GM12891 (cell line): Measurements from ENCODE around the gene GNL2.
"Not testable (repeated sequence)": the region's sequence is repeated elsewhere in the genome, so short reads cannot be mapped to it uniquely, and the experiment has no call there.

ENCODE experiments used
- DNase-seq: peaks from one replicate; pipeline ENCODE4 v3.0.0; 2011; ENCODE audit warnings: low spot score; ENCODE audit not compliant: insufficient read length
- FAIRE-seq: peaks from 2 replicates; lab custom pipeline; 2011; peaks lifted over from hg19 to GRCh38; lab: Jason Lieb, UNC
- PAX5 ChIP-seq: IDR thresholded peaks from 2 replicates; pipeline ENCODE4 v1.6.1; 2011; ENCODE audit warnings: low read length, moderate library complexity, mild to moderate bottlenecking; ENCODE audit not compliant: insufficient read depth, severe bottlenecking
- POLR2A ChIP-seq: IDR thresholded peaks from 2 replicates; pipeline ENCODE4 v1.6.1; 2011; ENCODE audit warnings: low read depth, low read length, control low read depth
- POLR2AphosphoS5 ChIP-seq: IDR thresholded peaks from 2 replicates; pipeline ENCODE4 v1.6.1; 2011; ENCODE audit warnings: low read depth, low read length, control low read depth
- POU2F2 ChIP-seq: IDR thresholded peaks from 2 replicates; pipeline ENCODE4 v1.6.1; 2011; ENCODE audit warnings: low read depth, mild to moderate bottlenecking, control low read depth, low read length, moderate library complexity
- SPI1 ChIP-seq: IDR thresholded peaks from 2 replicates; pipeline ENCODE4 v1.6.1; 2011; ENCODE audit warnings: low read depth, low read length, control low read depth
- TAF1 ChIP-seq: IDR thresholded peaks from 2 replicates; pipeline ENCODE4 v1.6.1; 2011; ENCODE audit warnings: low read depth, low read length, control low read depth

GNL2 gene

DNA sequence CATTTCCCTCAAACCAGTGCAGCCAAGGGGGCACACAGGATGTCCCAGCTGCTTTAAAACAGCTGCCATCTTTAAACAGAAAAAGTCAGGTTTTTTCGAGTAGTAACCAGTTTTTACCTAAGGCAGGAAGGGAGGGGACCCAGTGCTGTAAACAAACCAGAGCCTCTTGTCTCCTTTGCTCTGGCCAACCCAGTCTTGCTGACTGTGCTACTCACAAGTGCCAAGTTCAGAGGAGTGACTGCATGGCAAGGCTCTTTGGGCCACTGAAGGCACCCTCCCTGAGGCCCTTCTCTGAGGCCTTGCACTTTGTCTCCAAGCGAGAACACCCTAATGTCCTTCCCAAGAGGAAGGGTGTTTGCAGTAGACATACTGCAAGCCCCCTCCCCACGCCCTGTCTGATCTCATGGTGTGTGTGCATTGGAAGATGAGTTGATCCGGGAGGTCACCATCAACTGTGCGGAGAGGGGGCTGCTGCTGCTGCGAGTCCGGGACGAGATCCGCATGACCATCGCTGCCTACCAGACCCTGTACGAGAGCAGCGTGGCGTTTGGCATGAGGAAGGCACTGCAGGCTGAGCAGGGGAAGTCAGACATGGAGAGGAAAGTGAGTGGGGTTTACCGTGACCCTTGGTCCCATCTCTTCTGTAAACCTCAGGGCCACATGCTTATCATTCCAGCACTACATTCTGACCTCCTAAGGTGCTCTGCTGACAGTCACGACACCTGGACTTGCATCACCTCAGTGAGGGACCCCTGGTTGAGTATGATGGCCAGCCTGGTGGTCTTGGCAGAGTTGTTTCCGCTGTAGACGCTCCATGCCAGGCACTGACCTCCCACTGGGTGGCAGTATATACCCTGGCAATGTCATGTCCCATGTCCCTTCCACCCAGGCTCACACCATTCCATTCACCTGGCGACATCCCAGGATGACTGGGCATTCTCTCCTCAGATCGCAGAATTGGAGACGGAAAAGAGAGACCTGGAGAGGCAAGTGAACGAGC is 34.3 kb downstream of the GNL2 start:
- TF ChIP-seq SPI1: no peak
- TF ChIP-seq TAF1: no peak
- no peak for TF ChIP-seq POU2F2
- TF ChIP-seq PAX5: no peak
- no peak for TF ChIP-seq POLR2AphosphoS5
- no peak for TF ChIP-seq POLR2A
- FAIRE-seq: peak; percentile 85

DNA sequence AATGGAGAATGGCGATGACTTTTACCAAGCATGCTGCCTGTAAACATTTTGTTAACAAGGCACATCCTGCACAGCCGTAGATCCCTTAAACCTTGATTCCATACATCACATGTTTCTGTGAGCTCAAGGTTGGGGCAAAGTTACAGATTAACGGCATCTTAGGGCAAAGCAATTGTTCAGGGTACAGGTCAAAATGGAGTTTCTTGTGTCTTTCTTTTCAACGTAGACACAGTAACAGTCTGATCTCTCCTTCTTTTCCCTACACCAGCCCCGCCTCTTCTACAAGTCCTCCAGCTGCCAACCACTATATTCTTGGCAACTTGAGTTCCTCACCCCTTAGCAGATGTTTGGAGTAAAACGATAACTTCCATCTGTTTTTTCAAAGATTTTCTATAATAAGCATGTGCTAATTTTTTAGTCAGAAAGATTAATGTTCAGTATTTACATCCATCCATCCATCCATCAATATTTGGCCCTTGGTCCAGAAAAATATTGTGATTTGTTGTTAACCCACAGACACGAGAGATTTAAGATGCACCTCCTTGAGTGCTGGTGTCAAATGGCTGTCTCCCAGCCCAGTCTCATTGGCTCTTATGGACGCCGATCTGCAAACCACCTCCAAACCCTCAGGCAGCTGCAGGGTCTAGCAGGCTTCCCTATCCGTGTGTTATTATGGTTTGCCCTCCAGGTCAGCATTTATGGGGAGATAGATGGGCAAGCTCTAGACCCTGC is 35.2 kb downstream of the GNL2 start:
- FAIRE-seq (no peak), DNase-seq (no peak)
- TF ChIP-seq POLR2A: no peak
- no peak for TF ChIP-seq SPI1
- TF ChIP-seq PAX5: no peak
- TF ChIP-seq POU2F2: no peak
- no peak for TF ChIP-seq POLR2AphosphoS5
- no peak for TF ChIP-seq TAF1

More for the DNA sequence above, 34.3 kb downstream of the GNL2 start:
- peak; percentile 32 for DNase-seq

DNA sequence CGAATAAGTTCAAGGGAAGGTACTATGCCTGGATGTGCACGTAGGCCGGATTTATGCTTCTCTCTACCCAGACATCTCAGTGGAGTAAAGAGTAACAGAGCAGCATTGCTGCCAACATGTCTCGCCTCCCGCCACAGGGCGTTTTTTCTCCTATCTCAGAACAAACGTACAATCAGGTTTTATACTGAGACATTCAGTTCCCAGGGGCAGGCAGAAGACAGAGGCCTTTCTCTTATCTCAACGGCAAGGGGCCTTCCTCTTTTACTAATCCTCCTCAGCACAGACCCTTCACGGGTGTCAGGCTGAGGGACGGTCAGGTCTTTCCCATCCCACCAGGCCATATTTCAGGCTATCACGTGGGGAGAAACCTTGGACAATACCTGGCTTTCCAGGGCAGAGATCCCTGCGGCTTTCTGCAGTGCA is 35.8 kb downstream of the GNL2 start:
- not testable (repeated sequence) for FAIRE-seq, DNase-seq

DNA sequence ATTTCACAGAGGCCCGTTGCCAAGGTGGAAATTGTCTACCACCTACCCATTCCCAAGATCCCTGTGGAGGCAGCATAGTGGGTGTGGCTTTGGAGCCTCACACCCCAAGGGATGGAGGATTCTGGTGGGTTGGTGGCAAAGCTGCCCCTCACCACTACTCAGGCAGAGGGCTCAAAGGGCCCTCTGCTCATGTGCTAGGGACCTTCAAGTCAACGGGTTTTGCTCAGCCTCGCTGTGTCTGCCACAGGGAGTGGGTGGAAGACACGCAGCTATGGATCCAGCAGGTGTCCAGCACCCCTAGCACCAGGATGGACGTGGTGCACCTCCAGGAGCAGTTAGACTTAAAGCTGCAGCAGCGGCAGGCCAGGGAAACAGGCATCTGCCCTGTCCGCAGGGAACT is 36.7 kb downstream of the GNL2 start:
- no peak for DNase-seq
- TF ChIP-seq POLR2A (no peak), POU2F2 (no peak), POLR2AphosphoS5 (no peak), TAF1 (no peak), SPI1 (no peak), PAX5 (no peak)
- no peak for FAIRE-seq

DNA sequence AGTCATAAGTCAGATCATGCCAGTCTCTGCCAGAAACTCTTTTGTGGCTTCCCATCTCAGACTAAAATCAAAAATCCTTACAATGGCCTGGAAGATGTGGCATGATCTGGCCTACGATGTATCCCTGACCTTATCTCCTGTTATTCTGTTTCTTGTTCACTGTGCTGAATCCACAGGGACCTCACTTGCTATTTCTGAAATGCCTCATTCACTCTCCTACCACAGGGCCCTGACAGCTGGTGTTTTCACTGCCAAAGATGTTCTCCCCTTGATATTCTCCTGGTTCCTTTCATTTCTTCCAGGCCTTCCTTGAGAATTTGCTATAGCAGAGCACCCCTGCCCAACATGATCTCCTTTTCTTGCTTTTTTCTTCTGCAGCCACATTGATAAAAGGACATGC is 37.3 kb downstream of the GNL2 start:
- TF ChIP-seq POLR2AphosphoS5 (no peak), TAF1 (no peak), POLR2A (no peak), PAX5 (no peak), SPI1 (no peak), POU2F2 (no peak)
- FAIRE-seq (no peak), DNase-seq (no peak)

DNA sequence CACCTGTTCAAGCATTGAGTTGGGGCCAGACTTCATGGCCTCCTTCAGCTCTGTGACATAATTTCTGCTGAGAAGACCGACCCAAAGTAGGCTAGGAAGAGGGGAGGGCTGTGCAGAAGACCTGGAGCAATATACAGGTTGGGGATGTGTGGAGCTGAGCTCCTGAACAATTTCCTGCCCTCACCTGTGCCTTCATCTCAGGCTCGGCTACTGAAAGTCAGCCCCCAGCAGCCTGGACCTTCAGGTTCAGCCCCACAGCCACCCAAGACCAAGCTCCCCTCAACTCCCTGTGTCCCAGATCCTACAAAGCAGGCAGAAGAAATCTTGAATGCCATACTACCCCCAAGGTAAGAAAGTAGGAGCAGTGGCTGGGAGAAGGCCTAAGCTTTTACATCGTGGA is 38.3 kb downstream of the GNL2 start:
- FAIRE-seq (no peak), DNase-seq (no peak)
- TF ChIP-seq TAF1 (no peak), SPI1 (no peak), PAX5 (no peak), POU2F2 (no peak), POLR2AphosphoS5 (no peak), POLR2A (no peak)

DNA sequence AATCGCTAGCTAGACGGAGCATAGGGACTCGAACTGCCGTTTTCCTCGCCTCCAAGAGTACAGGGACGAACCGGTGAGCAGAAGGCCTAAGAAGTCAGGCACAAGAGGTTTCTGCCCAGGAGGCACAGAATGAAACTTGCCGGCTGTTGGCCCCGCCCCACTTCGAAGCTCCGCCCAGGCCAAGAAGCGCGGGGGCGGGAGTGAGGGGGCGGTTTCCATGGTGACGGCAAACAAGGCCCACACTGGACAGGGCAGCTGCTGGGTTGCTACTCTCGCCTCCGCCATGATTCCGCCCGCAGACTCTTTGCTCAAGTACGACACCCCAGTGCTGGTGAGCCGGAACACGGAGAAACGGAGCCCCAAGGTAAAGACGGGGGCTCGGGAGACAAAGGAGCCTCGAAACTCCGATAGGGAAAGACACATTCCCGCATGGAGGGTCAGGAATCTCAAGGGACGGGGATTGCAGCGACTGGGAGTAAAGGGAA is 39.0 kb downstream of the GNL2 start, which contains the start of gene DNALI1:
DNALI1 (plus strand) TSS at position 229 of the 485 bp plus-strand sequence; CDS start at position 284, 55 bp downstream.
- TF ChIP-seq POU2F2: no peak
- TF ChIP-seq PAX5: no peak
- TF ChIP-seq SPI1: no peak
- no peak for TF ChIP-seq TAF1
- no peak for TF ChIP-seq POLR2AphosphoS5
- no peak for TF ChIP-seq POLR2A
- DNase-seq: peak; percentile 27
- FAIRE-seq: no peak

DNA sequence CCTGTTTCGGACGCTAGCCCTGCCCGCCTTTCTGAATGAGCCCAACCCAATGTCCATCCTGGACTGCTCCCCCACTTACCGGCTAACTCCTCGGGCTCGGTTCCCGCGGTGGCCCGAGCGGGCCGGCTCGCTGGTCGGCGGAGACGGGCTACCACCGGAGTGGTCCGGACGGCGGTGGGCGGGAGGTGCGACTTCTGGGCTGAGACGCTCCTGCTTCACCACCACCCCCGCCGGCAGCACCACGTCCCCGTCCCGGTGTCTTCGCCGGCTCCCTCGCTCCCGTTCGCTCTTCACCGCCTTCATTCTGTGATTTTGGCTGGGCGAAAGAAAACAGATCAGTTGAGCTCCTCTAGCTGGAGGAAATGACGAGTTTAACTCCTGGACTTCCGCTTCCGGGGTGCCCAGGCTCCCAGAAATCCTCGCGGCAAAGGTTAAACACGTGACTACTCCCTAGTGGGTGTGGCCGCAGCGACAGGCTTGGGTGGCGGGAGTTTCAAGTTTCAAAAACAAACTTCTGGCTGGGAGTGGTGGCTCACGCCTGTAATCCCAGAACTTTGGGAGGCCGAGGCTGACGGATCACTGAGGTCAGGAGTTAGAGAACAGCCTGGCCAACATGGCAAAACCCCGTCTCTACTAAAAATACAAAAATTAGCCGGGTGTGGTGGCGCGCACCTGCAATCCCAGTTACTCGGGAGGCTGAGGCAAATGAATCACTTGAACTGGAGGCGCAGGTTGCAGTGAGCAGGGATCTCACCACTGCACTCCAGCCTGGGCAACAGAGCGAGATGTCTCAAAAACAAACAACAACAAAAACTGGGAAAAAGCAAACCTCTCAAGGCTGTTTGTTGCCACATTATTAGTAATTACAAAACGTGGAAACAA is 41.6 kb downstream of the GNL2 start, which contains the start of gene SNIP1:
SNIP1 (minus strand) TSS at position 367 of the 882 bp plus-strand sequence; CDS start at position 303, 64 bp downstream.
- peak; percentile 94 for FAIRE-seq
- TF ChIP-seq POLR2AphosphoS5 (peak; percentile 86), POLR2A (peak; percentile 84), SPI1 (peak; percentile 52), TAF1 (peak; percentile 65; the same call in 1 of the 2 replicates), PAX5 (no peak), POU2F2 (peak; percentile 56; the same call in 1 of the 2 replicates)
- peak; percentile 95 for DNase-seq
